NCI-H748 (cell line): ENCODE measurements around the gene TNFRSF12A.
A peak's percentile ranks its signal among the peaks of the same experiment; 100 is the strongest.
"Not testable (repeated sequence)": the region's sequence is repeated elsewhere in the genome, so short reads cannot be mapped to it uniquely, and the experiment has no call there.

Experiments
- DNase-seq: peaks from one replicate; lab custom pipeline; 2025; ENCODE audit not compliant: unreplicated experiment; lab: John Stamatoyannopoulos, UW

Gene TNFRSF12A

DNA sequence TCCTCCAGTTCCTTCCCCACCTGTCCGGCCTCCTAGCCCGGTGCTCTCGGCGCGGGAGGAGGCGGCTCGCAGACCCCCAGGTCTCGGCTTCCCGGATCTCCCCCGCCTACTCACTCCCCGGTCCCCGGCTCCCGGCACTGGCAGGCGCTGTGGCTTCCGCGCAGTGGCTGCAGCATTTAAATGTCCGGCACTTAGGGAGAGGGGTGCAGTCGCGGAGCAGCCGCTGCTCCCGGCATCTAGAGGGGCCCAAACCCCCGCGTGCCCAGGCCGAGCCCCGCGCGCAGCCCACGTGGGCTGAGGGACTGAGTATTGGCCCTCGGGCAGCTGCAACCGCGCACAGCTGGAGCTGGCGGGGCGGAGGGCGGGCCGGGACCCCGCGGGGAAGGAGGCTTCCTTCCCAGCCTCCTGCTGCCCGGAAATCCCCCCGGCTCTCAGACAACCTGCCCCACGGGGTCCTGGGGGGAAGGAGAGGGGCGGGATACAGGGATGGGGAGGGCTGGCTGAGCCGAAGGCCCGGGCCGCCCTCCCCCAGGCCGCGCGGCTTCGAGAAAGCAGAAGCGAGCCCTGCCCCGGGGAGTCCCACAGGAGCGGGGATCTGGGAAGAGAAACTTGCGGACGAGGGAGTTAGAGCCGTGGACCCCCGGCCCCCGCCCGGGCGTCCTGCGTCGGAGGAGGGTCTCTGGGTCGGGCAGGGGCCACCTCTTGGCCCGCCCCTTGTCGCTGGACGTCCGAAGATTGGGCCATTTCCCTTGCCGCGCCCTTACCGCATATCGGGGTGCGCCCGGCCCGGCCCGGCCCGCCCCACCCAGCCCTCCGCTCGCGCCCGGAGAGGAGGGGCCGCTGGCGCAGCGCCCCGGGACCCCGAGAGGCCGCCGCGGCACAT, 25.8 kb downstream of the TNFRSF12A start, which contains the start of gene MMP25:
Gene MMP25, plus strand, starts transcription at position 804 of the 883 bp plus-strand sequence. CDS start 357 bp downstream, outside the sequence.
- DNase-seq, result peak; percentile 37

DNA sequence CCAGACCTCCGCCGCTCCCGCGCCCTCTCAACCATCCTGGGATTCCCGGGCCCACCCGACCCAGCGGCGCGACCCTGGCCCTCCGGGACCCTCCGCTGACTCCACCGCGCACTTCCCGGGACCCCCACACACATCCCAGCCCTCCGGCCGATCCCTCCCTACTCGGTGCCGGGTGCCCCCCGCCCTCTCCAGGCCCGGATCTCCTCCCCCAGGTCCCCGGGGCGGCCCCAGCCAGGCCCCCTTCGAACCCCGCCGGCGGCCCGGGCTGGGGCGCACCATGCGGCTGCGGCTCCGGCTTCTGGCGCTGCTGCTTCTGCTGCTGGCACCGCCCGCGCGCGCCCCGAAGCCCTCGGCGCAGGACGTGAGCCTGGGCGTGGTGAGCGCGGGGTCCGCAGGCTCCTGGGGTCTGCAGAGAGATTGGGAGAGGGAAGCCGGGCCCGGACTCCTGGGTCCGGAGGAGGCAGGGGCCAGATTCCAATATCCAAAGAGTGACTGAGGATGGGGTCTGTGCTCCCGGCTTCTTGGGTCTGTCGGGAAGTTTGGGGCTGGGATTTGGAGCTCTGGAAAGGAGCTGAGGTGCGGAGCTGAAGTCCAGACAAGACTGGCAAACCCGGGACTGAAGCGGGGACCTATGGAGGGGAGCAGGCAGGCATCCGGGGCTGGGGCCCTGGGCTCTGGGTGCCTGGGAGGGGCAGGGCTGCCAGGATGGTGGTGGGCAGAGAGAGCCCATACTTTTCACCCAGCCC, 26.6 kb downstream of the TNFRSF12A start:
- DNase-seq, result no peak

DNA sequence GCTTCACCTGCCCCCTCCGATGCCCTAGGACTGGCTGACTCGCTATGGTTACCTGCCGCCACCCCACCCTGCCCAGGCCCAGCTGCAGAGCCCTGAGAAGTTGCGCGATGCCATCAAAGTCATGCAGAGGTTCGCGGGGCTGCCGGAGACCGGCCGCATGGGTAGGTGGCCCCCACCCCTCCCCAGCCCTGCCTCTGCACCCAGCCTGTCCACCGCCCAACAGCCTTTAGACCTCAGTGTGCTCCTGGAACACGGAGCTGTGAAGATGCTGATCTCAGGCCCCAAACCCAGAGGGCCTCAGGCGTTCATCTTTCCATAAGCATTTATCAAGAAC, 27.2 kb downstream of the TNFRSF12A start:
- DNase-seq, result no peak

DNA sequence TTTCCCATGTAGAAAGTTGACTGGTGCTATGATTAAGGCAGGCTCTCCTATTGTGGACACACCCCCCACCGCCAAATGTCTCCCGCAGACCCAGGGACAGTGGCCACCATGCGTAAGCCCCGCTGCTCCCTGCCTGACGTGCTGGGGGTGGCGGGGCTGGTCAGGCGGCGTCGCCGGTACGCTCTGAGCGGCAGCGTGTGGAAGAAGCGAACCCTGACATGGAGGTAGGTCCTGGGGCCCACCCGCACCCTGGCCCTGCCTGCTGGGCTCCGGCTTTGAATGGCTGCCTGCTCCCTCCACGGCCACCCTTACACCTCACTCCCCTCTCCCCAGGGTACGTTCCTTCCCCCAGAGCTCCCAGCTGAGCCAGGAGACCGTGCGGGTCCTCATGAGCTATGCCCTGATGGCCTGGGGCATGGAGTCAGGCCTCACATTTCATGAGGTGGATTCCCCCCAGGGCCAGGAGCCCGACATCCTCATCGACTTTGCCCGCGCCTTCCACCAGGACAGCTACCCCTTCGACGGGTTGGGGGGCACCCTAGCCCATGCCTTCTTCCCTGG, 29.8 kb downstream of the TNFRSF12A start:
- no peak for DNase-seq

DNA sequence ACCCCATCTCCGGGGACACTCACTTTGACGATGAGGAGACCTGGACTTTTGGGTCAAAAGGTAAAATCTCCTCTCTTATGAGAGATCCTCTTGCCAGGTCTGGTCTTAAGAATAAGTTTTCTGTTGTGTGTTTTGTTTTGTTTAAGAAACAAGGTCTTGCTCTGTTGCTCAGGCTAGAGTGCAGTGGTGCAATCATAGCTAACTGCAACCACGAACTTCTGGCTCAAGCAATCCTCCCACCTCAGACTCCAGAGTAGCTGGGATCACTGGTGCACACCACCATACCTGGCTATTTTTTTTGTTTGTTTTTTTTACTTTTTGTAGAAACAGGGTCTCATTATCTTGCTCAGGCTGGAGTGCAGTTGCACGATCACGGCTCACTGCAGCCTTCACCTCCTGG, 30.3 kb downstream of the TNFRSF12A start:
- DNase-seq, result no peak

DNA sequence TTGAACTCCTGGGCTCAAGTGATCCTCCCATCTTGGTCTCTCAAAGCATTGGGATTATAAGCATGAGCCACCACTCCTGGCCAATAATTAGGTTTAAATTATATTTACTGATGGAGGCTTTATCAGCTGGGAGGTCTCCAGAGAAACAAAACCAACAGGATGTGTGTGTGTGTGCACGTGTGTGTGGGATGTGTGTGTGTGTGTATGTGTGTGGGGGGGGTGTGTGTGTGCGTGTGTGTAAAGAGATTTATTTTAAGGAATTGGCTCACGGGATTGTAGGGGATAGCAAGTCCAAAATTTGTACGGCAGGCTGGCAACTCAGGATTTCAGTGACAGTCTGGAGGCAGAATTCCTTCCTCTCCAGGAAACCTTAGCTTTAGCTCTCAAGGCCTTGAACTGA, 30.8 kb downstream of the TNFRSF12A start:
- peak; percentile 22 for DNase-seq

DNA sequence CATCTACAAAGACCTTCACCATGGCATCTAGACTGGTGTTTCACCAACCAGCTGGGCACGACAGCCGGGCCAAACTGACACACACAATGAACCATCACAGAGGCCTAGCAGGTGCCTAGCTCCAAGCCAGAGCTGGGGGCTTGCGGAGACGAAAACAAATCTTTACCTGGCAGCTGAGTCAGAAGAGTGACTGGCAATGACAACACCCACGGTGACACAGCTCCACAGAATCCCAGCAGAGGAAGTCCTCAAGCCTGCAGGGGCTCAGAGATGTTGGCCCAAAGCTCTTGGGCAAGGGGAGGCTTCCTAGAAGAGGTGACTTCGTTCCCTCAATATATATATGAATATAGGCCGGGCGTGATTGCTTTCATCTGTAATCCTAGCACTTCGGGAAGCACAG, 31.3 kb downstream of the TNFRSF12A start:
- no peak for DNase-seq

DNA sequence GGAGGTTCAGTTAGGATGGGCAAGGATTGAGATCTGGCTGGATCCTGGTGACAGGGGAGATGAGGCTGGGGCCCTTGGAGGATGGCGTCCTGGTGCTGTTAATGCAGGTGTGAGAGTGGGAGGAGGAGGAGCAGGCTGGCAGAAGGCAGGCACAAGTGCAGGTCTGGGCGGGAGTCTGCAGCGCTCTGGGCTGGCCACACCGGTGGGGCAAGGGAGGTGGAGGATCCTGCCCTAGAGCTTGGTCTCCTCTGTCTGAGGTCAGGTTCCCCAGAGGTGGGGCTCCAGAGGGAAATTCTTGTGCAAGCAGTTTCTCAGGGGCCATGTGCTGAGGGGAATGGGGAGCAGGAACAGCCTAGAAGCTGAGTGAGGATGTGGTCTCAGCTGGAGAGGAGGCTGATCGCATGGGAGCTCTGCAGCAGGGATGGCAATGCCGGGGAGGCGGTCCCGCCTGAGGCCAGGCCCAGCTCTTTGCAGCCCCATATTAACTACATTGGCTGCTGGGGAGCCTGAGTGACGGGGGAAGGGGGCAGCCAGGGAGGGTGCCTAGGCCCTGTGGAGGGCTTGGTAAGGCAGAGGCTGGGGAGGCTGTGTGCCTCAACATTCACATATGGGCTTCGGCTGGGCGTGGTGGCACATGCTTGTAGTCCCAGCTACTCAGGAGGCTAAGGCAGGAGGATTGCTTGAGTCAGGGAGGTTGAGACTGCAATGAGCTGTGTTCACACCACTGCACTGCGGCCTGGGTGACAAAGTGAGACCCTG, 32.6 kb downstream of the TNFRSF12A start:
- not testable (repeated sequence) for DNase-seq

DNA sequence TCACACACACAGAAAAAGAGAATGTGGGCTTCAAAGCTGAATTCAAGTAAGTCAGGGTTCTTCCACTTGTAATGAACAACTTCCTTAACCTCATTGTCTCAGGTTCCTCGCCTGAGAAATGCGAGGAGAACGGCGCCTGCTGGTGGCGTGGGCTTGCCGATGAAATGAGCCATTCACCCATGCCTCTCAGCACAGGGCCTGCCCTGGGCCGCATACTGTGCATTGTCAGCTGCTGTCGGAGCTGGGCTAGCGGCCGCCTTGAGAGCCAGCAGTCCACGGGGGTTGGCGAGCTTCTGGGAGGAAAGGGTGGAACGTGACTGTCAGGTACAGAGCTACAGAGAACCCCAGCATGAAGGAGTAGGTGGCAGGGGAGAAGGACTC, 33.2 kb downstream of the TNFRSF12A start:
- DNase-seq, result not testable (repeated sequence)

DNA sequence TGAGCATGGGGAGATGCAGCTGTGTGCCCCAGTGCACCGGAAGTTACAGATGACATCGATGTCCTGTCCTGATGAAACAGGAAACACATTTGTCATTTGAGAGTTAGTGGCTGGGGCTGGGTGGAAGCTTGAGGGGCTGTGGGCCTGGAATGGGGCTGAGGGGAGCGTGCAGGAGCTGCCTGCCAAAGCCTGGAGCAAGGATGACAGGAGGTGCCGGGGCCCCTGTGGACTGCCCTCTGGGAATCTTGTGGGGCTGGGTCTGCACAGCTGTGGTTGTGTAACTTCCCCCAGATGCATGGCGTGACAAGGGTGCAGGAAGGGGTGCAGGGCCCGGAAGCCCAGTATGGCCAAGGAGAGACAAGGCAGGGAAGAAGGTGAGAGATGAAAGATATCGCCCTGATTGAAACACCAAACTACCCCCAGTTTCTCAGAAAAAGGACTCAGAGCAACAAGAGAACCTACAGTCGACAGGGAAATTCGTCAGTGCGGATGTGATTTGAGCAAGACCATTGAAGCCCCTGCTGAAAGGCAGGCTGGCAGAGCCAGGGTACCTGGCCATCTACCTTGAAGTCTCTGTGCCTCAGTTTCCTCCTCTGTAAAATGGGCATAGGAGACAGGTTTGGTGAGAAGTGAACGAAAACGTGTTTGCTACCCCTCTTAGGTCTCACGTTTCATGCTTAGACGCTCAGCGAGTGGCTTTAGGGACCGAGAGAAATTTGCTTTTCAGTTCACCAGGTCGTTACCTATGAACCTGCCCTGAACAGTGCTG, 35.0 kb downstream of the TNFRSF12A start:
- DNase-seq, result no peak

DNA sequence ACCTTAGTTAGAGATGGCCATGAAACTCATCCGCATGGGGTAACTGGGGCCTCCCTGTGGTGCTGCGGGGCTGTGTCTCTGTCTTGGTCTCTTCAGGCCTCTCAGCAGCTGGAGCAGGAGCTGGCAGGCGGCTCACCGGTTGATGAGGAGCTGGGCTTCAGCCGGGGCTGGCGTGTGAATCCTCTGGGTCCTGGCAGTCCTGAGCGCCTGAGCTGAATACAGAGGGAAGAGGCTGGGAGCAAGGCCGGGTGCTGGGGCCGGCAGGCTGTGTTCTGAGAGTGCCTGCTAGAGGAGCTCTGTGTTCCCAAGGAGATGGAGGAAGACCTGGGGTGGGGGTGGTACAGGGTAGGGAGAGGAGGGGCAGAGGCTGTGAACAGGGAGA, 35.6 kb downstream of the TNFRSF12A start:
- not testable (repeated sequence) for DNase-seq

DNA sequence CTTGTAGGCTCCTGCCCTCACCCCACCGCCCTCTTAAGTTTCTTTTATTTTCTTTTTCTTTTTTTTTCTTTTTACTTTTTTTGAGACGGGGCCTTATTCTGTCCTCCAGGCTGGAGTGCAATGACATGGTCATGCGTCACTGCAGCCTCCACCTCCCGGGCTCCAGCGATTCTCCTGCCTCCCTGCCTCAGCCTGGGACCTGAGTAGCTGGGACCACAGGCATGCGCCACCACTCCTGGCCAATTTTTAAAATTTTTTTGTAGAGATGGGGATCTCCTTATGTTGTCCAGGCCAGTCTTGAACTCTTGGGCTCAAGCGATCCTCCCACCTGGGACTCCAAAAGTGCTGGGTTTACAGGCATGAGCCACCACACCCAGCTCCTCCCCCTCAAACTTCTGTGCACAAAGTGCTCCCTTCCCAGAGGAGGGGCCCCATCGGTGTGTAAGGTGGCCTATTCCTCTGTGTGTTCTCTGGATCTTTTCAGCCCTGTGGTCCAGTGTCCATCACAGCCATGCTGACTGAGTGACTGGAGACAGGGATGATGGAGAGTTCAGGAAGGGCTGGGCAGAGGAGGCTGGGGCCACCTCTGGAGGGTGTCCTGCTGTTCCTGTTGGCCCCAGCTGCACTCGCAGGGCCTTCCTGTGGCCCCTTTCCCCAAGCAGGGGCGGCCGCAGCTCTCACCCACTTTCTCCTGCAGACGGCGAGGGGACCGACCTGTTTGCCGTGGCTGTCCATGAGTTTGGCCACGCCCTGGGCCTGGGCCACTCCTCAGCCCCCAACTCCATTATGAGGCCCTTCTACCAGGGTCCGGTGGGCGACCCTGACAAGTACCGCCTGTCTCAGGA, 36.4 kb downstream of the TNFRSF12A start:
- DNase-seq, result no peak

DNA sequence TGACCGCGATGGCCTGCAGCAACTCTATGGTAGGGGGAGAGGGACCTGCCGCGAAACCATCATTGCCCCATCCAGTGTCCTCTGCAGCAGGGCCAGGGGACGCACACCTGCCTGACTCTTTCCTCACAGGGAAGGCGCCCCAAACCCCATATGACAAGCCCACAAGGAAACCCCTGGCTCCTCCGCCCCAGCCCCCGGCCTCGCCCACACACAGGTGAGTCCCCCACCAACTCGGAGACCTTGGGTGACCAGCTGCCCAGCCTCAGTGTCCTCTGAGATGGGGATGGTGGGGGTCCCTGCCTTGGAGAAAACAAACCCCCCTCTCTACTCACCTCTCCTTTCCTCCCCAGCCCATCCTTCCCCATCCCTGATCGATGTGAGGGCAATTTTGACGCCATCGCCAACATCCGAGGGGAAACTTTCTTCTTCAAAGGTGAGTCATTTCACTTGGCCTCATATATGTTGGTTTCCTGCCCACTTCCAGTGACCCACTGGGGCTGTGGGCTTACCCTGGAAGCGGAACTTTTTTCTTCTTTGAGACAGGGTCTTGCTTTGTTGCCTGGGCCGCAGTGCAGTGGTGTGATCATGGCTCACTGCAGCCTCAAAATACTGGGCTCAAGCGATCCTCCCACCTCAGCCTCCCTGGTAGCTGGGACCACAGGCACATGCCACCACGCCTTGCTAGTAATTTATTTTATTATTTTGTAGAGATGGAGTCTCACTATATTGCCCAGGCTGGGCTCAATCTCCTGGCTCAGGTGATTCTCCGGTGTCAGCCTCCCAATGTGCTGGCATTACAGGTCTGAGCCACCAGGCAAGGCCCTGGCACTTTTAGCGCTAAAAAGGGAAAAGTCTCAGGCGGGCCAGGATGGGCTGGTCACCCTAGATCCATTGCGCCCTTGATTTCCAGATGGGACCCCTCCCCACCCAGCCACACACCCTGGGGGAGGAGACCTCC, 37.3 kb downstream of the TNFRSF12A start:
- no peak for DNase-seq

DNA sequence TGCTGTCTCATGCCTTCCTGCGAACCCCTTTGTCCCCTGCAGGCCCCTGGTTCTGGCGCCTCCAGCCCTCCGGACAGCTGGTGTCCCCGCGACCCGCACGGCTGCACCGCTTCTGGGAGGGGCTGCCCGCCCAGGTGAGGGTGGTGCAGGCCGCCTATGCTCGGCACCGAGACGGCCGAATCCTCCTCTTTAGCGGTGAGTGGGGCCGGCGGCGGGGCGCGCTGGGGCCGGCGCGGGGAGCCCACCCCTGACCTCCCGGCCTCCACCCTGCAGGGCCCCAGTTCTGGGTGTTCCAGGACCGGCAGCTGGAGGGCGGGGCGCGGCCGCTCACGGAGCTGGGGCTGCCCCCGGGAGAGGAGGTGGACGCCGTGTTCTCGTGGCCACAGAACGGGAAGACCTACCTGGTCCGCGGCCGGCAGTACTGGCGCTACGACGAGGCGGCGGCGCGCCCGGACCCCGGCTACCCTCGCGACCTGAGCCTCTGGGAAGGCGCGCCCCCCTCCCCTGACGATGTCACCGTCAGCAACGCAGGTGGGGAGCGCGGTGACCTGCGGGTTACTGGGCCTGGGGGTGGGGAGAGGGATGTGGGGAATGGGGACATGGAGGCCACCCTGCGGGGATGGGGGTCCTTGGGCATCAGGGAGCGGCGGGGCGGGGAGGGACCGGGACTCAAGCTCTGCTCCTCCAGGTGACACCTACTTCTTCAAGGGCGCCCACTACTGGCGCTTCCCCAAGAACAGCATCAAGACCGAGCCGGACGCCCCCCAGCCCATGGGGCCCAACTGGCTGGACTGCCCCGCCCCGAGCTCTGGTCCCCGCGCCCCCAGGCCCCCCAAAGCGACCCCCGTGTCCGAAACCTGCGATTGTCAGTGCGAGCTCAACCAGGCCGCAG, 38.2 kb downstream of the TNFRSF12A start:
- peak; percentile 55 for DNase-seq

DNA sequence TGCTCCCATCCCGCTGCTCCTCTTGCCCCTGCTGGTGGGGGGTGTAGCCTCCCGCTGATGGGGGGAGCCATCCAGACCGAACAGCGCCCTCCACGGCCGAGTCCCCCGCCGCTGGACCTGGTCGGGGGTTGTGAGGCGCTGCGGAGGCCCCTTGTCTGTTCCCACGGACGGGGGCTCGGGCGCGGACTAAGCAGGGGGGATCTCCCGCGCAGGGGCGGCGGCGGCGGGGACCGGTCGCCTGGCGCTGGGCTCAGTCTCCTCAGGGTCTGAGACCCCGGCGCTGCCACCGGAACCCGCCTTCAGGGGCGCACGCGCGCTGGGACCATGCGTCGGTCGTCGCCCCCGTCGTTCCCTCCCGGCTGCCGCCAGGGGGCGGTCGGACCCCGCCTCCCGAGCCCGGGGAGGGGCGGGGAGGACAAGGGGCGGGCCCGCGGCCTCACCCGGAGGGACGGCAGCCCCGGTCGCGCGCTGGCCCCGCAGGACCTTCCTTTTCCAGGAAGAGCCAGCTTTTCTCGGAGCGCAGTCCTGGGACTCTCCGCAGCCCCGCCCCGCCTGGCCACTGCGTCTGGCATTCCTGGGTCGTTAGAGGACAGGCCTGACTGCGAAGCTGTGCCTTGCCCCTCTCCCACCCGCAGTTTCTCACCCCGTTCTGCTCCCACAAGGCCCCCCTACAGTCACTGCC, 39.0 kb downstream of the TNFRSF12A start:
- DNase-seq, result peak; percentile 78

DNA sequence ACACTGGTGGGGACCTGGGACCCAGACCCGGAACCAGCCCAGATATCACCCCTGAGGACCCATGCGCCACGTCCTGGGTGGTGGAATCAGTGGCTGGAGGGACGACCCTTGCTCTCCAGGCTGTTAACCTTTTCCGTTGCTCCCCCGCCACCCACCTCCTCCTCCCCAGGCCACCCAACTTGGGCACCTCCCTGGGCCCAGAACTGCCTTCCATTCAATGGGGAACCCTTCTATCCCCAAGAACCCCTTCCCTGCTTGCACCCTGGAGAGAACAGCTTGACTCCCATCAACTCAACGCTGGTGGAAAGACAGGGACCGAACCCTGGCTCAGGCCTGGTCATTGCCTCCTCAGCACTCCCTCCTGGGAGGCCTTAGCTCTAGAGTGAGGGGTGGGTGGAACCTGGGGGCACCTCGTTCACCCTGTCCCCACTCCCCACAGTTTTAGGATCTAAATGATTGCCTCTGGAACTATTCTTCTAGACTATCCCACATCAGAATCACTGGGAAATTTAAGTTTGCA, 39.6 kb downstream of the TNFRSF12A start:
- DNase-seq, result no peak
